GM19467 (cell line): ENCODE results near the gene PA2G4.
"Not testable (repeated sequence)": the region's sequence is repeated elsewhere in the genome, so short reads cannot be mapped to it uniquely, and the experiment has no call there.

Experiments used
- ATAC-seq: cut with Tn5 transposase; IDR thresholded peaks from one replicate; pipeline ENCODE4 v1.9.1; 2021; ENCODE audit warnings: mild to moderate bottlenecking, moderate library complexity; ENCODE audit not compliant: unreplicated experiment

The PA2G4 gene

DNA sequence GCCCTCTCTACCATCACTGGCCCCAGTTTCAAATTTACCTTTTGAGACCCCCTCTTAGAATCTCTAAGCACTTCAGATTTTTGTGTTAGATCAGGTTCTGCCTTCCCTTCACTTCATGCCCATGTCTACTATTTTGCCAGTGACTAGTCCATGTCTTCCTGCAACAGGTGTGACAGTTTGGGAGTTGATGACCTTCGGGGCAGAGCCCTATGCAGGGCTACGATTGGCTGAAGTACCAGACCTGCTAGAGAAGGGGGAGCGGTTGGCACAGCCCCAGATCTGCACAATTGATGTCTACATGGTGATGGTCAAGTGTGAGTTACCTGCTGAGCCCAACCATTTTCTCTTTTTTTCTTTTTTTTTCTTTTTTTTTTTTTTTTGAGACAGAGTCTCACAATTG, 5.8 kb upstream of the PA2G4 start:
- no peak for ATAC-seq

DNA sequence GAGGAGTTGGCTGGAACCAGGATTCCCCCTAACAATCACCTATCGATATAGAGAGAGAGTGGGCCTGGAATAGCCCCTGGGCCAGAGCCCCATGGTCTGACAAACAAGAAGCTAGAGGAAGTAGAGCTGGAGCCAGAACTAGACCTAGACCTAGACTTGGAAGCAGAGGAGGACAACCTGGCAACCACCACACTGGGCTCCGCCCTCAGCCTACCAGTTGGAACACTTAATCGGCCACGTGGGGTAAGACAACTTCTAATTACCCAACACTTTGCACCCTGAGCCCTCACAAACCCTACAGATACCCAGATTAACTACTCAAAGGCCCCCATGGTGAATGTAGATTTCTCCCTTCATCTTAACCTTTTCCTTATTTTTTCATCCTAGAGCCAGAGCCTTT, 4.6 kb upstream of the PA2G4 start:
- no peak for ATAC-seq

GRCh38 chr12:56101045-56101444, 3.3 kb upstream of the PA2G4 start:
- no peak for ATAC-seq

DNA sequence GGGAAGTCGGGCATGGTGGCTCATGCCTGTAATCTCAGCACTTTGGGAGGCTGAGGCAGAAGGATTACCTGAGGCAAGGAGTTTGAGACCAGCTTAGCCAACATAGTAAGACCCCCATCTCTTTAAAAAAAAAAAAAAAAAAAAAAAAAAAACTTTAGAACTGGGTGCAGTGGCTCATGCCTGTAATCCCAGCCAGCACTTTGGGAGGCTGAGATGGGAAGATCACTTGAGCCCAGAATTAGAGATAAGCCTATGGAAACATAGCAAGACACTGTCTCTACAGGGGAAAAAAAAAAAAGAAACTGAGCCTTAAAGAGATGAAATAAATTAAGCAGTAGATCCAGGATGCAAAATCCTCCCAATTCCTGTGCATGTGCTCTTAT, 1.7 kb upstream of the PA2G4 start:
- ATAC-seq: no peak

GRCh38 chr12:56103066-56103711, 1.2 kb upstream of the PA2G4 start:
- no peak for ATAC-seq

- ATAC-seq: no peak
Measured at GRCh38 chr12:56103823-56104108, 593 bp upstream of the PA2G4 start.

- ATAC-seq: peak; percentile 6
Measured at GRCh38 chr12:56104815-56105608, 653 bp downstream of the PA2G4 start.

DNA sequence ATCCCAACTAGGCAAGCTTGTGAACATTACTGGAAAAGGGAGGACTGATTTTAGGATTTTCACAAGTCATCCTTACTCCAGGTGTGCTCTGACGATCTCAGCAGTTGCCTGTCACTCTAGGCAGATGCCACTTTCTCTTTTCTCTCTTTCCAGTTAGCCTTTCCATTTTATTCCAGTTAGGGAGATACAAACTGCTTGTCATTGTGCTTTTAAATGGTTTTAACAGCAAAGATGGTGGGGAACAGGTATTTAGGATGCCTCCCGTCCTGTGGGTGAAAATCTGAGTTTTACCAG, 1.2 kb downstream of the PA2G4 start:
- ATAC-seq: no peak

DNA sequence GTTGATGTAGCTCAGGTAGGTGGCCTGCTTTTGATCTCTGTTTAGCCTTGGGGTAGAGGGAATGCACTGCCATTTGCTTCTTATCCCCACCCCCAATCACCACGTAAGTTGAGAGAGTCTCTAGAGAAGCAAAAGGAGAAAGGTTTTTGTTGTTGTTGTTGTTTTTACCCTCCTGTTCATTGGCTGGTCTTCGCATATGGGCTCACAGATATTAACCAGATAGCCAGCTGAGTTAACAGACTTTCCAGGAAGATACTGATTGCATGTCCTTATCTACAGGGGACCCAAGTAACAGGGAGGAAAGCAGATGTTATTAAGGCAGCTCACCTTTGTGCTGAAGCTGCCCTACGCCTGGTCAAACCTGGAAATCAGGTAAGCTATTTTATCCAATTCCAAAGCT, 2.9 kb downstream of the PA2G4 start:
- no peak for ATAC-seq

GRCh38 chr12:56110571-56110970, 6.2 kb downstream of the PA2G4 start:
- no peak for ATAC-seq

DNA sequence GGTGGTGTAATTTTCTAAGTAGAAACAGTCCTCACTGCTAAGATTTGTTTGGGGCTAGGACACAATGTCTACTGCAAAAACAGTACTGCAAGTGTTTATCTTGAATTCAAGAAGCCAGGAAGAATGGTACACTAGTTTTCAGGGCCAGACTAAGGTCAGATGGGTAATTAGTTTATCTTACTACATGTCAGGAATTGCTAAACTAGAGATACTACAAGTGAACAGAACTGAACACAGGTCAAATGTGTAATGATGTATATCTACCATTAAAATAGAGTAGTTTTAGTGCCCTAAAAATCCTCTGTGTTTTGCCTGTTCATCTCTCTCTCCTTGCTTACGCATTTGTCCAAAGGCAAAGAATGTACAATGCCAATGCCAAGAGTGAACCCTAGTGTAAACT, 9.7 kb downstream of the PA2G4 start:
- no peak for ATAC-seq

GRCh38 chr12:56115329-56115728, 11.0 kb downstream of the PA2G4 start:
- ATAC-seq: no peak

GRCh38 chr12:56116267-56117081, 12.1 kb downstream of the PA2G4 start, which contains the start of gene RPL41:
Gene RPL41 (plus strand): TSS chr12:56116633.
- ATAC-seq: peak; percentile 44

DNA sequence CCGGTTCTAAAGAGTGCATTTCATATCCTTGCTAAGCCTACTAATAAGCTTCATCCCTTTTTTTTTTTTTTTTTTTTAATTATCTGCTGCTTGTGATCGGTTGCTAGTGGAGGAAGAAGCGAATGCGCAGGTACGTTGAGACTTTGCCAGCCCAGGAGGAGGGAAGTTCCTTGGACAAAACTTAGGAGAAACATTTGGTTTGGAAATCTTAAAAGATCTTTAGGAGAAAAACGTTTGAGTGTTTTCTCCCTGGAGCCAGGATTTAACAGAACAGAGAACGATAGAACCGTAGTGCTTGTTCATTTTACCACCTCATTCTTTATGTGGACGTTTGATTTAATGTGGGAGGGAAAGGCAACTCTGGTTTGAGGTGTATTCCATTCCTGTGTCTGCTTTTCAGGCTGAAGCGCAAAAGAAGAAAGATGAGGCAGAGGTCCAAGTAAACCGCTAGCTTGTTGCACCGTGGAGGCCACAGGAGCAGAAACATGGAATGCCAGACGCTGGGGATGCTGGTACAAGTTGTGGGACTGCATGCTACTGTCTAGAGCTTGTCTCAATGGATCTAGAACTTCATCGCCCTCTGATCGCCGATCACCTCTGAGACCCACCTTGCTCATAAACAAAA, 12.8 kb downstream of the PA2G4 start:
- not testable (repeated sequence) for ATAC-seq

- peak; percentile 76 for ATAC-seq
Measured at GRCh38 chr12:56117778-56118687, 13.7 kb downstream of the PA2G4 start, which contains the start of gene ZC3H10. Gene ZC3H10 (plus strand): TSS chr12:56118266. CDS start chr12:56120563, 2,297 bp downstream.

- no peak for ATAC-seq
Measured at GRCh38 chr12:56118688-56119357, 14.5 kb downstream of the PA2G4 start.

GRCh38 chr12:56119361-56119796, 15.0 kb downstream of the PA2G4 start:
- ATAC-seq: no peak

- no peak for ATAC-seq
Measured at GRCh38 chr12:56120158-56120846, 15.9 kb downstream of the PA2G4 start.

DNA sequence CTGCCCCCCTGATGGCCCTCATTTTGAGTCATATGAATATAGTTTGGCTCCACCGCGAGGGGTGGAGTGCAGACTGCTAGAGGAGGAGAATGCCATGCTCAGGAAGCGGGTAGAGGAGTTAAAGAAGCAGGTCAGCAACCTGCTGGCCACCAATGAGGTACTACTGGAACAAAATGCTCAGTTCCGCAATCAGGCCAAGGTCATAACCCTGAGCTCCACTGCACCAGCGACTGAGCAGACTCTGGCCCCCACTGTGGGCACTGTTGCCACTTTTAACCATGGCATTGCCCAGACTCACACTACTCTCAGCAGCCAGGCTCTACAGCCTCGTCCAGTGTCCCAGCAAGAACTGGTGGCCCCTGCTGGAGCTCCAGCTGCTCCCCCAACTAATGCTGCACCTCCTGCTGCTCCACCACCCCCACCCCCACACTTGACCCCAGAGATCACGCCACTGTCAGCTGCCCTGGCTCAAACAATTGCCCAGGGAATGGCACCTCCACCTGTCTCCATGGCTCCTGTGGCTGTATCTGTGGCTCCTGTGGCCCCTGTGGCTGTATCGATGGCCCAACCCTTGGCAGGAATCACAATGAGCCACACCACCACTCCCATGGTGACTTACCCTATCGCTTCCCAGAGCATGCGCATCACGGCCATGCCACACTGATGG, 17.0 kb downstream of the PA2G4 start:
- no peak for ATAC-seq
